K562 (cell line): ENCODE results near the gene TSPAN14. TPM values are rescaled to one million over a fixed set of nuclear protein-coding genes. Genes with fewer than 3 reads are reported as not detected.

Source experiments
- AFF1 ChIP-seq, 2 experiments: fragments of 450-650 bp; IDR thresholded peaks; 2 replicates each; pipeline ENCODE4 v1.6.1; 2018; ENCODE audit warnings: mild to moderate bottlenecking in 2 of 2, low read depth in 1 of 2; ENCODE audit not compliant: partially characterized antibody in 2 of 2
- ARNT ChIP-seq, 2 experiments: fragments of 450-650 bp; IDR thresholded peaks; 2 replicates each; pipeline ENCODE4 v1.6.1; 2016; ENCODE audit warnings: mild to moderate bottlenecking in 1 of 2
- E2F5 ChIP-seq: sonication (generic); formaldehyde crosslinking; IDR thresholded peaks from 2 replicates; pipeline ENCODE4 v1.8.0; 2022; ENCODE audit warnings: mild to moderate bottlenecking, missing genetic modification reagents
- GTF2F1 ChIP-seq: IDR thresholded peaks from 2 replicates; pipeline ENCODE4 v1.6.1; 2011; ENCODE audit warnings: low read depth, low read length, improper control_type of control experiment
- HMGXB4 ChIP-seq: sonication (generic); formaldehyde crosslinking; IDR thresholded peaks from 2 replicates; pipeline ENCODE4 v1.8.1; 2023; ENCODE audit warnings: mild to moderate bottlenecking, missing genetic modification reagents
- IRF1 ChIP-seq: sonication (generic); formaldehyde crosslinking; IDR thresholded peaks from 2 replicates; pipeline ENCODE4 v1.8.0; 2022; ENCODE audit warnings: missing genetic modification reagents, mild to moderate bottlenecking, borderline replicate concordance
- JUNB ChIP-seq: fragments of 450-650 bp; formaldehyde crosslinking; conservative IDR thresholded peaks from 2 replicates; pipeline ENCODE4 v1.4.0; 2020; ENCODE audit warnings: mild to moderate bottlenecking
- NR2C1 ChIP-seq, 2 experiments: fragments of 450-650 bp; IDR thresholded peaks; 2 replicates each; pipeline ENCODE4 v1.6.1; 2017; ENCODE audit warnings: mild to moderate bottlenecking in 2 of 2, antibody characterized with exemption in 1 of 2, inconsistent platforms in 1 of 2, missing compliant biosample characterization in 1 of 2, missing genetic modification characterization in 1 of 2
- RCOR1 ChIP-seq, 2 experiments: IDR thresholded peaks; 2 replicates each; pipeline ENCODE4 v1.6.1; 2012; ENCODE audit warnings: low read depth in 2 of 2, low read length in 2 of 2, borderline replicate concordance in 1 of 2, improper control_type of control experiment in 1 of 2
- SMAD3 ChIP-seq: fragments of 450-650 bp; formaldehyde crosslinking; conservative IDR thresholded peaks from 2 replicates; pipeline ENCODE4 v1.4.0; 2020; ENCODE audit warnings: mild to moderate bottlenecking
- TCF7 ChIP-seq: sonication (generic); IDR thresholded peaks from 2 replicates; pipeline ENCODE4 v1.6.1; 2016; ENCODE audit warnings: antibody characterized with exemption, borderline replicate concordance
- TCFL5 ChIP-seq: fragments of 250-450 bp; sonication (Bioruptor Pico); conservative IDR thresholded peaks from 2 replicates; pipeline ENCODE4 v1.6.1; 2021; ENCODE audit warnings: mild to moderate bottlenecking, moderate library complexity, matching md5 sums
- TRIM28 ChIP-seq: fragments of 450-650 bp; IDR thresholded peaks from 2 replicates; pipeline ENCODE4 v1.6.1; 2017
- ZNF146 ChIP-seq: IDR thresholded peaks from one replicate; pipeline ENCODE4 v1.6.1; 2018; ENCODE audit warnings: missing compliant biosample characterization; ENCODE audit not compliant: unreplicated experiment
- ZNF174 ChIP-seq: fragments of 250-450 bp; sonication (Bioruptor Pico); IDR thresholded peaks from 2 replicates; pipeline ENCODE4 v1.4.0; 2020; ENCODE audit warnings: mild to moderate bottlenecking
- ZNF23 ChIP-seq: fragments of 250-450 bp; sonication (Bioruptor Pico); IDR thresholded peaks from 2 replicates; pipeline ENCODE4 v1.4.0; 2020; ENCODE audit warnings: mild to moderate bottlenecking
- ZNF239 ChIP-seq: fragments of 250-450 bp; sonication (Bioruptor Pico); IDR thresholded peaks from 2 replicates; pipeline ENCODE4 v1.4.0; 2020; ENCODE audit warnings: mild to moderate bottlenecking
- polyA plus RNA-seq, 8 experiments: library from polyadenylated mRNA; depleted of rRNA in 4 of 8; stranded (reverse) in 5 of 8; unstranded in 3 of 8; fragments of >200 nt; fragmentation: Nextera tagmentation in 2 of 8; fragmentation: Illumina TruSeq in 1 of 8; extraction: Ambion mirVana in 2 of 8; extraction: Trizol in 1 of 8; gene quantifications; 2 replicates each; pipeline versions ENCODE4 v1.2.1 to v1.2.3, GENCODE V29; 2011 to 2014; ENCODE audit warnings: inconsistent platforms in 1 of 8, missing spikeins in 1 of 8
- total RNA-seq, 7 experiments: library from RNA; depleted of rRNA in 6 of 7; stranded (reverse); fragments of >200 nt in 6 of 7; fragmentation: Illumina TruSeq in 2 of 7; extraction: Trizol in 2 of 7; gene quantifications; 2 replicates each; pipeline versions ENCODE4 v1.2.1 to v1.2.3, GENCODE V29; 2011 to 2021; ENCODE audit warnings: low replicate concordance in 1 of 7

The TSPAN14 gene
- total and polyA plus RNA-seq, 9 of the 15 experiments (the other 6 are each of a cell fraction or from before 2014, with no cell fraction given), result 5.8 to 92.9 (median 23.3) TPM

GRCh38 chr10:80453842-80454512 lies at the start of gene TSPAN14 (continued):
- TF ChIP-seq SMAD3 (CRISPR knock-in tag), result no peak
- TF ChIP-seq HMGXB4, result 0 out of 2 replicates have a peak, but pooled peaks have one; percentile 27
- TF ChIP-seq JUNB, result no peak
- no peak for TF ChIP-seq TRIM28
- TF ChIP-seq TCF7, result no peak
- no peak for TF ChIP-seq E2F5
- TF ChIP-seq AFF1 (IDR thresholded peaks at IDR 0.05; ENCODE audit: low read depth in 1 of 2, partially characterized antibody in 2 of 2), result no peak
- TF ChIP-seq RCOR1 (IDR thresholded peaks at IDR 0.05; ENCODE audit: borderline replicate concordance in 1 of 2, low read depth in 2 of 2, low read length in 2 of 2), result 0 out of 4 replicates have a peak, but pooled peaks of 1 of the 2 experiments have one; percentile 21
- TF ChIP-seq ARNT (IDR thresholded peaks at IDR 0.05), result no peak
- TF ChIP-seq ZNF239, result peak; percentile 27; the same call in 1 of the 2 replicates
- TF ChIP-seq GTF2F1, result no peak
- no peak for TF ChIP-seq TCFL5 (CRISPR knock-in tag)
- TF ChIP-seq ZNF23 (CRISPR knock-in tag), result no peak
- no peak for TF ChIP-seq IRF1 (CRISPR knock-in tag)
- no peak for TF ChIP-seq NR2C1 (IDR thresholded peaks at IDR 0.05)
- no peak for TF ChIP-seq NR2C1 (tag; IDR thresholded peaks at IDR 0.05)
- no peak for TF ChIP-seq ZNF146
- no peak for TF ChIP-seq ZNF174 (CRISPR knock-in tag)
